DOHH2 (cell line): ENCODE measurements around the gene PRR15L.

ENCODE experiments used
- H3F3A ChIP-seq: fragments of 200-600 bp; sonication (generic), shearing (Covaris generic); 2 replicates; pipeline ENCODE4 v1.6.0; 2016; ENCODE audit warnings: antibody characterized with exemption, mild to moderate bottlenecking; ENCODE audit not compliant: control insufficient read depth, insufficient read depth
- H3K27ac ChIP-seq: fragments of 200-600 bp; sonication (generic); 2 replicates; pipeline ENCODE4 v1.5.1; 2014; ENCODE audit warnings: low read depth, mild to moderate bottlenecking, low read length, moderate library complexity
- H3K27me3 ChIP-seq: fragments of 200-600 bp; sonication (generic); 2 replicates; pipeline ENCODE4 v1.6.1; 2014; ENCODE audit warnings: mild to moderate bottlenecking, low read length, mixed read lengths; ENCODE audit not compliant: control insufficient read depth
- H3K36me3 ChIP-seq: fragments of 200-600 bp; sonication (generic); 2 replicates; pipeline ENCODE4 v1.6.1; 2014; ENCODE audit warnings: mild to moderate bottlenecking, low read length, moderate library complexity, mixed read lengths; ENCODE audit not compliant: control insufficient read depth
- H3K4me1 ChIP-seq: fragments of 200-600 bp; sonication (generic); 2 replicates; pipeline ENCODE4 v1.6.1; 2014; ENCODE audit warnings: mild to moderate bottlenecking, low read length, mixed read lengths; ENCODE audit not compliant: control insufficient read depth
- H3K4me2 ChIP-seq: fragments of 200-600 bp; sonication (generic); 2 replicates; pipeline ENCODE4 v1.6.0; 2014; ENCODE audit warnings: mild to moderate bottlenecking, low read length, moderate library complexity
- H3K4me3 ChIP-seq: fragments of 200-600 bp; sonication (generic); 2 replicates; pipeline ENCODE4 v1.5.1; 2014; ENCODE audit warnings: mild to moderate bottlenecking, low read length, mixed read lengths
- H3K79me2 ChIP-seq: fragments of 200-600 bp; sonication (generic); 2 replicates; pipeline ENCODE4 v1.6.1; 2014; ENCODE audit warnings: mild to moderate bottlenecking, low read length, mixed read lengths; ENCODE audit not compliant: control insufficient read depth
- H3K9me2 ChIP-seq: fragments of 200-600 bp; sonication (generic); replicated peaks from 2 replicates; pipeline ENCODE4 v1.6.1; 2014; ENCODE audit warnings: mild to moderate bottlenecking, low read length, mixed read lengths; ENCODE audit not compliant: control insufficient read depth
- H3K9me3 ChIP-seq: fragments of 200-600 bp; sonication (generic); 2 replicates; pipeline ENCODE4 v1.6.1; 2014; ENCODE audit warnings: antibody characterized with exemption, low read length, mixed read lengths; ENCODE audit not compliant: control insufficient read depth, insufficient read depth
- H4K20me1 ChIP-seq: fragments of 200-600 bp; sonication (generic); 2 replicates; pipeline ENCODE4 v1.6.0; 2014; ENCODE audit warnings: low read depth, mild to moderate bottlenecking, antibody characterized with exemption, low read length, moderate library complexity; ENCODE audit not compliant: control insufficient read depth, insufficient read depth
- EZH2phosphoT487 ChIP-seq: fragments of 200-600 bp; sonication (generic); IDR thresholded peaks from 2 replicates; pipeline ENCODE4 v1.6.1; 2017; ENCODE audit warnings: borderline replicate concordance, mild to moderate bottlenecking, antibody characterized with exemption, low read length, moderate library complexity, mixed read lengths
- TF ChIP-seq, protein P1 (sequence below): fragments of 200-600 bp; sonication (generic); IDR thresholded peaks from one replicate; pipeline ENCODE4 v1.5.1; 2014; ENCODE audit warnings: antibody characterized with exemption, mild to moderate bottlenecking, low read depth, low read length; ENCODE audit not compliant: poor library complexity, severe bottlenecking

Gene PRR15L

GRCh38 chr17:47996201-47996600 lies 38.5 kb upstream of the PRR15L start:
- no peaks in the 10 kb centered on the region for H3K36me3 ChIP-seq
- no peak overlapping the region for H3K4me2 ChIP-seq
- H4K20me1 ChIP-seq = no peaks in the 10 kb centered on the region
- H3K4me3 ChIP-seq = no peak overlapping the region
- H3K9me3 ChIP-seq = no peaks in the 10 kb centered on the region
- no peak overlapping the region for H3K27ac ChIP-seq
- H3K27me3 ChIP-seq = peaks cover 15% of the 10 kb centered on the region
- no peaks in the 10 kb centered on the region for H3K4me1 ChIP-seq
- H3K79me2 ChIP-seq = no peaks in the 10 kb centered on the region
- no peaks in the 10 kb centered on the region for H3F3A ChIP-seq
- TF ChIP-seq, protein P1, sequence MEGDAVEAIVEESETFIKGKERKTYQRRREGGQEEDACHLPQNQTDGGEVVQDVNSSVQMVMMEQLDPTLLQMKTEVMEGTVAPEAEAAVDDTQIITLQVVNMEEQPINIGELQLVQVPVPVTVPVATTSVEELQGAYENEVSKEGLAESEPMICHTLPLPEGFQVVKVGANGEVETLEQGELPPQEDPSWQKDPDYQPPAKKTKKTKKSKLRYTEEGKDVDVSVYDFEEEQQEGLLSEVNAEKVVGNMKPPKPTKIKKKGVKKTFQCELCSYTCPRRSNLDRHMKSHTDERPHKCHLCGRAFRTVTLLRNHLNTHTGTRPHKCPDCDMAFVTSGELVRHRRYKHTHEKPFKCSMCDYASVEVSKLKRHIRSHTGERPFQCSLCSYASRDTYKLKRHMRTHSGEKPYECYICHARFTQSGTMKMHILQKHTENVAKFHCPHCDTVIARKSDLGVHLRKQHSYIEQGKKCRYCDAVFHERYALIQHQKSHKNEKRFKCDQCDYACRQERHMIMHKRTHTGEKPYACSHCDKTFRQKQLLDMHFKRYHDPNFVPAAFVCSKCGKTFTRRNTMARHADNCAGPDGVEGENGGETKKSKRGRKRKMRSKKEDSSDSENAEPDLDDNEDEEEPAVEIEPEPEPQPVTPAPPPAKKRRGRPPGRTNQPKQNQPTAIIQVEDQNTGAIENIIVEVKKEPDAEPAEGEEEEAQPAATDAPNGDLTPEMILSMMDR = no peak
- TF ChIP-seq EZH2phosphoT487 = no peak
- H3K9me2 ChIP-seq = no peaks in the 10 kb centered on the region

- Histone ChIP-seq H3K4me3 (no peak overlapping the region), H3K9me2 (no peaks in the 10 kb centered on the region), H3K27me3 (peaks cover 15% of the 10 kb centered on the region), H4K20me1 (no peaks in the 10 kb centered on the region), H3K79me2 (no peaks in the 10 kb centered on the region), H3F3A (no peaks in the 10 kb centered on the region), H3K36me3 (no peaks in the 10 kb centered on the region), H3K27ac (no peak overlapping the region), H3K9me3 (no peaks in the 10 kb centered on the region), H3K4me2 (no peak overlapping the region), H3K4me1 (no peaks in the 10 kb centered on the region)
- no peak for TF ChIP-seq EZH2phosphoT487
- TF ChIP-seq, protein P1 = no peak
These were observed 37.7 kb upstream of the PRR15L start for GRCh38 chr17:47995241-47995935.

- TF ChIP-seq EZH2phosphoT487 = no peak
- TF ChIP-seq, protein P1 = no peak
- H3K79me2 ChIP-seq = no peaks in the 10 kb centered on the region
- H3K9me3 ChIP-seq = no peaks in the 10 kb centered on the region
- no peaks in the 10 kb centered on the region for H3K4me1 ChIP-seq
- H3K36me3 ChIP-seq = no peaks in the 10 kb centered on the region
- H3K27me3 ChIP-seq = peaks cover 15% of the 10 kb centered on the region
- no peaks in the 10 kb centered on the region for H3F3A ChIP-seq
- H3K4me3 ChIP-seq = no peak overlapping the region
- H3K4me2 ChIP-seq = no peak overlapping the region
- H4K20me1 ChIP-seq = no peaks in the 10 kb centered on the region
- H3K9me2 ChIP-seq = no peaks in the 10 kb centered on the region
- no peak overlapping the region for H3K27ac ChIP-seq
These were observed 37.0 kb upstream of the PRR15L start for GRCh38 chr17:47994724-47995123.
